GM19035 (cell line): ENCODE results near the gene FHOD1.
A peak's percentile ranks its signal among the peaks of the same experiment; 100 is the strongest.

Experiments
- ATAC-seq: cut with Tn5 transposase; IDR thresholded peaks from one replicate; pipeline ENCODE4 v1.9.1; 2021; ENCODE audit not compliant: unreplicated experiment

FHOD1 gene

DNA sequence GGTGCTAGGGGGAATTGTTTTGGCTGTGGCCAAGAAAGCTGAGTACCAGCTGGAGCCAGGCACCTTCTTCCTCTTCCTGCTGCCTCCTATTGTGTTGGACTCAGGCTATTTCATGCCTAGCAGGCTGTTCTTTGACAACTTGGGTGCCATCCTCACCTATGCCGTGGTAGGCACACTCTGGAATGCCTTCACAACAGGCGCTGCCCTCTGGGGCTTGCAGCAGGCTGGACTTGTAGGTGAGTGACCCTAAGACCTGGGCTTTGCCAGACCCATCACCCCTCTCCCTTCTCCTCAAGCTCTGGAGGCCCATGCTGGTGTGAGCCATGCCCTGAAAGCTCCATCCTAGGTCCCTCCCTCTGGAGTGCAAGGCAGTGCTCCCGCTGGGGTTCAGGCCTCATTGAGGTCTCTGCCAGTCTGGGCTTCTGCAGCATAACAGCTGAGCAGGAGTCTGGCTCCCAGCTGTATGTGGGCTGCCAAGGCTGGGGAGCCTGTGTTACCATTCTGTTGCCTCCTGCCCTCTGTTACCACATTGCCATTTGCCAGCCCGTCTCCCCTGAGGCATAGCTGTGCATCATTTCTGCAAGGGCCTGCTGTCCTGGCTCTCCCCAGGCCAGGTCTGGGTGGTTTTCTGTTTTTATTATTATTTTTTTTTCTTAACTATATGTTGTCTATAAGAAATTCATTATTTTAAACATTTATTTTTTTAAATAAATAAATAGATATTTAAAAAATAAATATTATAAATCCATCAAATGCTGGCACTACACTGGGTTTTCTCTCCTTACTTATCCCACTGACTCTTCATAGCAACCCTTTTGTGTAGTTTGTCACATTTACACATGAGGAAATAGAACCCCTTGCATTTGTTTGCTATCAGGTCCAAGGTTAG is 5.6 kb upstream of the FHOD1 start:
- no peak for ATAC-seq

DNA sequence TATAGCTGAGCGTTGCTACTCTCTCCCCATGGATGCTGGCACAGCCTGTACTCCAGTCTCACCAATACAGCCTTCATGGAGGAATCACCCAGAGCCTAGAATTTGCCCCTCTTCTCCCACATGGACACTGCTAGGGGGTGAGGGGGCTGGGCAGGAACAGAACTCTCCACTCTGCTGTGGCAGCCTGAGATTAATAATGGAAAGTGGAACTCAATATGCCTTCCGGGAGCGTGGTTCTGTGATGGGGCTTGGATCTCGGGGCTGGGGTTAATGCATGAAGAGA is 2.7 kb upstream of the FHOD1 start:
- ATAC-seq, result no peak

- ATAC-seq, result no peak
These were observed 2.1 kb upstream of the FHOD1 start for GRCh38 chr16:67249178-67250044.

GRCh38 chr16:67248401-67249177 is 1.3 kb upstream of the FHOD1 start, which contains the start of gene SLC9A5:
Gene SLC9A5 (plus strand): TSS chr16:67248979. CDS start chr16:67249015, 36 bp downstream.
- no peak for ATAC-seq

DNA sequence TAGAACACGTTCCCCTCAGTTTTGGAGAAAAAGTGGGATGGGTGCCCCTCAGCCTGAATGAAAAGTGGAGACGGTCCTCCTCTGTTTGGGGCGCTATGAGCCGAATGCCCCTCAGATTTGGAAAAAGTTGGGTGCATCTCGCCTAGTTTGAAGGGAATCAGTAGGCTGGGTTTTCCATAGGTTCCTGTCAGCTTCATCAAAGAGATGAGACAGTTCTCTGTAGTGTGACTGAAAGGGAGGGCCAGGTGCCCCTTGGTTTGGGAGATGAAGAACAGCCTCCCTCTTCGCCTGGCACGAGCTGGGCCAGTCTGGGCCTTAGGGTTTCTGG is 756 bp upstream of the FHOD1 start:
- no peak for ATAC-seq

DNA sequence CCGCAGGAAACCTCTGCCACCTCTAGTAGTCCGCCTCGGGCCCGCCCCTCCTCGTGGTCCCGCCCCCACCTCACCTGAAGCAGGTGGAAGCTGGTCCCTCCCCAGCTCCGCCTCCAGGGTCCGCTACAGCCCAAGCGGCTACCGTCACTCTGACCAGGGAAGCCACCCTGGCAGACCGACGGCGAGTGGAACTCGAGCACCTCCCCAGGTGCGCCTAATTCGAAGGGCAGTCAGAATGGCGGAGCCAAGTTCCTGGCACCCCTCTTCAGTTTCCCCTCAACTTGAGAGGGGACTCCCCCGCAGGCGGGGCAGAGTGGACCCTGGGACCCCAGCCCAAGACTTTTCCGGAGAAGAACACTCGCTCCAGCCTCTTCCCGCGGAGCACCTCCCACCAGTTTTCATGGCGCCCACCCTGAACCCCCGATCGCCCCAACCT is 507 bp downstream of the FHOD1 start:
- peak; percentile 14 for ATAC-seq

GRCh38 chr16:67246081-67246755 is 1.1 kb downstream of the FHOD1 start:
- ATAC-seq, result peak; percentile 22

DNA sequence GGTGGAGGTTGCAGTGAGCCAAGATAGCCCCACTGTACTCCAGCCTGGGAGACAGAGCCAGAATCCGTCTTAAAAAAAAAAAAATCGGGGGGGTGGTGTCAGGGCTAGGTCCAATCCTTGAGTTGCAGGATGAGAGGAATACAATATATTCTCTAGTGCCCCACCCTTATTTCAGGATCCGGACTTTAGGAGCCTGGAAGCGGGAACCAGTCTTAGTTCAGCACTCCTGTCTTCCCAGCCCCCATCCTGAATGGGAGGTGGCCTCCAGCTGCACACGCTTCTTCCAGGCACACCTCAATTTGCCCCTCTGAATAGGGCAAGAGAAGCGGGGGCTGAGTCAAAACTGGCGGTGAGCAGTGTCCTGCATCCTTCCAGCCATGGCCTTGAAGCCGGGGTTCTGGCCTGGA is 1.6 kb downstream of the FHOD1 start:
- ATAC-seq, result no peak

- no peak for ATAC-seq
These were observed 2.1 kb downstream of the FHOD1 start for GRCh38 chr16:67245186-67245585.

GRCh38 chr16:67244387-67245185 is 2.7 kb downstream of the FHOD1 start:
- peak; percentile 52 for ATAC-seq

DNA sequence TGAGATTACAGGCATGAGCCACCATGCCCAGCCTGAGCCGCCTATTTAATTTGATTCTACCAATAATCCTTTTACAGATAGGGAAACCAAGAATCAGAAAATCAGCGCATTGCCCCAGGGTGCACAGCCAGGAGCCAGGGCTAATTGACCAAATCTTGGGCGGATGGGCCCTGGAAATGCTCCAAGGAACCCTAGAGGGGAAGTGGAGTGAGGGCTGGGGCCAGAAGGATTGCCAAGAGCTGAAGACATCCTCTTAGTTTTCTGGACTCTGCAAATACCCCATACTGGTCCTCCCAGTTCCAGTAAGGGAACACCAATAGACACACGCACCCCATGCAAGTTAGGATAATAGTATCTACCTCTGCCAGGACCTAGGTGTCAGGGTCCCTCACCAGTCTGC is 3.8 kb downstream of the FHOD1 start:
- ATAC-seq, result no peak

DNA sequence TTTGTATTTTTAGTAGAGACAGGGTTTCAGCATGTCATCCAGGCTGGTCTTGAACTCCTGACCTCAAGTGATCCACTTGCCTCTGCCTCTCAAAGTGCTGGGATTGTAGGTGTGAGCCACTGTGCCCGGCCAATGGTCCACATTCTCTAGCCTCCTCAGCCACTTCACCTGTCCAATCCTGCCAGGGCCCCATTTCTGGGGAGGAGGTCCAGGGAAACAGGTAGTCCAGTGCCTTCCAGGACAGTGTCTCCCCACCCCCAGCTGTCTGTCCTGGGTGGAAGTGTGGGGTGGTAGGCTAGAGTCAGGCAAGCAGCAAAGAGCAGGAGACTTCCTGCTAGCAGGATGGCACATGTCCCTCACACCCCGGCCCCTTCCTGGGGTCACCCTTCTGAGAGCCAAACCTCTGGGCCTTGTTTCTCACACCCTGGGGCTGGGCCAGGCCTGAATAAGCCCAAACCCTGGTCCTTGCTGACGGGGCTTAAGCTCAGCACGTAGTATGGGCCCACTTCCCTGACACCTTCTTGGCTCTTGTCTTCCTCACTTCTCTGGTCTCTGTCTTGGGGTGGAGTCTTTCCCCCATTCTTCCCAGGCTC is 5.0 kb downstream of the FHOD1 start:
- ATAC-seq, result no peak

DNA sequence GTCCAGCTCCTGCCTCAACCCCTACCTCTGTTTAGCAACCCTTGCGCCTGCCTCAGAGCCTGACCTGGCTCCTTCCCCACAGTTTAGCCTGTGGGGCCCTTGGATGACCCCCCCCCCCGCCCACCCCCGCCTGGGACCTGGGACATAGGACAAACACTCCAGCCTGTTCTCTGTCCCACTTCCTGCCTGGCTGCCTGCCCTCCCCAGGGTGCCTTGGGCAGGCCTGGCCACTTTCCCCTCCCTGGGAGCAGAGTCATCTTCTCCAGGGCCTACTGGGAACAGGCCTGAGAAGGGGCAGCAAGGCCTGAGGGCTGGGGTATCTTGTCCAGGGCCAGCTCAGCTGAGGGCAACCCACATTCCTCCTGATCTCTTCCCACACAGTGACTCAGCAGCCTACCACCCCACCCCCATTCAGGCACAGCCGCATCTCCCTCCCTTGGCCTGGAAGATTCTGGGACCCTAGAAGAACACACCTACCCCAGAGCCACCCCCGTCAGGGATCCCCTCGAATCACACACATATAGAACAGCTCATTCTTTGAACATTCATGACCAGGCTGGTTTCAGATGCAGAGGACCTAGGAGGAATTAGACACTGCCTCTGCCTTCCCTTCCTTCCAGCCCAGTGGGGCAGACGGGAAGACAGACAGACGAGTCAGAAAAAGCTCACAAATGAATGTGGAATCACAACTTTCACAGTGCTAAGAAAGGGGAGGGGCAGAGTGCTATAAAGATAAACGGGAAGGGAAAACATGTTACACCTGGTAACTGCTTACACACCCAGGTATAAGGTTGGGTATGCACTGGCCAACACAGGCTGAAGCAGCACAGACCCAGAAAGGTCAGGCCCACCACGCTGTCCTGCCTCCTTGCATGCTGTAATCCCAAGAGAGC is 6.0 kb downstream of the FHOD1 start:
- ATAC-seq, result no peak

GRCh38 chr16:67240506-67240905 is 6.8 kb downstream of the FHOD1 start:
- ATAC-seq, result no peak

DNA sequence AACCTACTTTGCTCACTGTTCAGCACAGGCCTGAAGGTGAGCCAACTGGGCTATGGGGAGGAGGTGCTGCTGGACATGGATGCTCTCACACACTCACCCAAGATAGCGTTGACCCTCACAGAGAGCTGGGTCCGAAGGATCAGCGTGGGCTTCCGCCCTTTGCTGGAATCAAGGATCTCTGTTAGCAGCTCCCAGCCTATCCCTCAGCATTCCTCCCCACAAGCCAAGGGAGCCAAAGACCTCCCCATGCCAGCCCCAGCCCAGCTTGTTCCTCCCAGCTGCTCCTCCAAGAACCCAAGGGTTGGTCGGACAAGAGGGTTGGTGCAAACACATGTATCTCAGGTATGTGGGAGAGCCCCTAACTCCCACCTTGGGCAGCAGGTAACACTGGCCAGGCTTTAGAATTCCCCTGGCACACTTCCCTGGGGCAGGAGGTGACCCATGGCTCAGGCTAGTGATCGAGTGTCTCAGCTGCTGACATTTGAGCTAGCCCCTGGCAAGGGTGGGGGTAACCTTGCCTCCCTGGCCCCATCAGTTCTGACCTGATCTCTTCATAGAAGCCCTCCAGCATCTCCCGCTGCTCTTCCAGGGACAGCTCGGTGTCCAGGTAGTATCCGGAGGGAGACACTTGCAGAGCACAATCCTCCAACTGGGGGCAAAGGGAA is 8.3 kb downstream of the FHOD1 start:
- ATAC-seq, result no peak

- no peak for ATAC-seq
These were observed 9.1 kb downstream of the FHOD1 start for GRCh38 chr16:67238278-67238575.

DNA sequence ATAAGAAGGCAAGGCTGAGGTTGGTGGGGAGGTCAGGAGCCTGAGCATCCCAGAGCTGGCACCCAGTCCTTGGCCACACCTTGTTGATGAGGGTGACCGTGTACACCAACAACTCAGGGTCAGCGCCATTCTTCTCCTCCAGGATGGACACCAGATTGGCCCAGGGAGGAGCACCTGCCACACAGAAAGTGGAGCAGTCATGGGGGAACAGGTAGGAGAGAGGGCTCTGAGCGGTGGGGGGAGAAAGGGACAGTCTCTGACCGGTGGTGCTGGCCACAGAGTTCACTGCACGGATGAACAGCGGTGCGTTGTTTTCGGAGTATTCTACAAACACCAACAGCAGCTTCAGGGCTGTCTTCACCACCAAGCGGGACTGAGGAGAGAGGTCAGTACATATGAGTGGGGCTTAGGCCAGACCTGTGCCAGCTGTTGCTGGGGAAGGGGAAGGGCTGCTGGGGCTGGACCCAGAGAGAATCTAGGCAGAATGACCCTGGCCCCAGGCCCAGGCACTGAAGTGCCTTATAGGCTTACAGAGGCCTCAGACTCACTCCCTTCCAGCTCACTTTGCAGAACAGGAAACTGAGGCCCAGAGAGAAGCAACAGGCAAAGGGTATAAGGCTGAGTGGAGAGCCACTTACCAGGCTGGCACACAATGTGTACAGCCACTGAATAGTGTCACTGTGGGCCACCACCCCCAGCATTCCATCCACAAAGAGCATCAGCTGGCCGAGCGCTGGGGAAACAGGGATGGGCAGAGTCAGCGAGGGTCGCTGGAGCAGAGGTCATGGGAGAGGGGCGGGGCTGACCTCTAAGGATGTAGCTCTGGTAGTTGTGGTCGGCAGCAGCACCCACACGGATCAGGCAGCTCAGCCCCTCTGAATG is 9.6 kb downstream of the FHOD1 start:
- no peak for ATAC-seq
